Effector memory CD4-positive, alpha-beta T cell (primary cell): Measurements from ENCODE around the gene AKAP13.

Experiments used
- DNase-seq, 3 donors: peaks; one replicate each; pipeline ENCODE4 v3.0.0-alpha.2; 2020
- H3K27ac ChIP-seq: 2 replicates; pipeline ENCODE4 v1.7.0; 2013; ENCODE audit warnings: mild to moderate bottlenecking, low read length, moderate library complexity; ENCODE audit not compliant: insufficient read depth, poor library complexity, severe bottlenecking
- H3K27me3 ChIP-seq: replicated peaks from 2 replicates; pipeline ENCODE4 v1.7.0; 2013; ENCODE audit warnings: mild to moderate bottlenecking, low read length; ENCODE audit not compliant: insufficient read depth, control insufficient read depth, poor library complexity, severe bottlenecking
- H3K36me3 ChIP-seq: 2 replicates; pipeline ENCODE4 v1.7.0; 2013; ENCODE audit warnings: mild to moderate bottlenecking, low read length, moderate library complexity; ENCODE audit not compliant: control insufficient read depth, insufficient read depth
- H3K4me1 ChIP-seq: 2 replicates; pipeline ENCODE4 v1.7.0; 2013; ENCODE audit warnings: low read length, mild to moderate bottlenecking; ENCODE audit not compliant: control insufficient read depth, insufficient read depth, poor library complexity, severe bottlenecking
- H3K4me3 ChIP-seq: 2 replicates; pipeline ENCODE4 v1.7.0; 2013; ENCODE audit warnings: low read length, low read depth, mild to moderate bottlenecking; ENCODE audit not compliant: insufficient read depth, poor library complexity, severe bottlenecking
- H3K9me3 ChIP-seq: 2 replicates; pipeline ENCODE4 v1.7.0; 2013; ENCODE audit warnings: mild to moderate bottlenecking, low read length, moderate library complexity; ENCODE audit not compliant: control insufficient read depth

Gene AKAP13

GRCh38 chr15:85495096-85495495, 114.7 kb downstream of the AKAP13 start:
- H3K27ac ChIP-seq: no peak overlapping the region
- no peak for DNase-seq

DNA sequence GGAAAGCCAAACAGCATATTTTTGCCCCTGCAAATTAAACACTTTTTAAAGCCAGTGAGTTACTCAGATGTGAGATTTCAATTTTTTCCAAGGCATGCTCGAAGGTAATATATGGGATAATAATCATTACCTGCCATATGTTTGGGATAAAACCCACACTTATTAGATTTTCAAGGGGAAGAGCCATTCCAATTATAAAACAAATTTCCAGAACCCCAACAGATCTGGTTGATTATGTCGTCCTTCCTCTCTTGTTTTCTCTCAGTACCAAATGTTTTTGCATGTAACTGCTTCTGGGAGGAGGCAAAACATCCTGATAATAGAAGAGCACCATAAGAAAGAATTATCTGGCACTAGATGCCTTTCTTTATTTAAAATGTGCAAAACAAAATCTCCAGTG, 115.1 kb downstream of the AKAP13 start:
- H3K9me3 ChIP-seq: no peaks in the 10 kb centered on the region
- no peak overlapping the region for H3K27ac ChIP-seq
- no peaks in the 10 kb centered on the region for H3K27me3 ChIP-seq
- H3K4me3 ChIP-seq: no peak overlapping the region
- H3K4me1 ChIP-seq: peaks cover 34% of the 10 kb centered on the region
- DNase-seq: no peak
- no peaks in the 10 kb centered on the region for H3K36me3 ChIP-seq

More at GRCh38 chr15:85495096-85495495, 114.7 kb downstream of the AKAP13 start:
- Histone ChIP-seq H3K9me3 (no peaks in the 10 kb centered on the region), H3K4me3 (no peak overlapping the region), H3K4me1 (peaks cover 34% of the 10 kb centered on the region), H3K27me3 (no peaks in the 10 kb centered on the region), H3K36me3 (no peaks in the 10 kb centered on the region)

GRCh38 chr15:85496151-85496550, 115.7 kb downstream of the AKAP13 start:
- H3K27me3 ChIP-seq: no peaks in the 10 kb centered on the region
- H3K9me3 ChIP-seq: no peaks in the 10 kb centered on the region
- no peaks in the 10 kb centered on the region for H3K36me3 ChIP-seq
- DNase-seq: no peak
- peaks cover 40% of the 10 kb centered on the region for H3K4me1 ChIP-seq
- no peak overlapping the region for H3K27ac ChIP-seq
- no peak overlapping the region for H3K4me3 ChIP-seq

- Histone ChIP-seq H3K4me3 (no peak overlapping the region), H3K27me3 (no peaks in the 10 kb centered on the region), H3K9me3 (no peaks in the 10 kb centered on the region), H3K36me3 (no peaks in the 10 kb centered on the region), H3K27ac (no peak overlapping the region), H3K4me1 (peaks cover 42% of the 10 kb centered on the region)
- DNase-seq: no peak
These were observed 116.3 kb downstream of the AKAP13 start for GRCh38 chr15:85496551-85497171.

GRCh38 chr15:85497172-85497569, 116.8 kb downstream of the AKAP13 start:
- Histone ChIP-seq H3K27ac (no peak overlapping the region), H3K9me3 (no peaks in the 10 kb centered on the region), H3K36me3 (no peaks in the 10 kb centered on the region), H3K27me3 (no peaks in the 10 kb centered on the region), H3K4me1 (peaks cover 47% of the 10 kb centered on the region), H3K4me3 (no peak overlapping the region)
- DNase-seq: no peak

GRCh38 chr15:85498471-85498870, 118.1 kb downstream of the AKAP13 start:
- H3K27me3 ChIP-seq: no peaks in the 10 kb centered on the region
- H3K27ac ChIP-seq: no peak overlapping the region
- DNase-seq: no peak
- H3K4me3 ChIP-seq: no peak overlapping the region
- no peaks in the 10 kb centered on the region for H3K36me3 ChIP-seq
- peaks cover 48% of the 10 kb centered on the region for H3K4me1 ChIP-seq
- H3K9me3 ChIP-seq: no peaks in the 10 kb centered on the region

DNA sequence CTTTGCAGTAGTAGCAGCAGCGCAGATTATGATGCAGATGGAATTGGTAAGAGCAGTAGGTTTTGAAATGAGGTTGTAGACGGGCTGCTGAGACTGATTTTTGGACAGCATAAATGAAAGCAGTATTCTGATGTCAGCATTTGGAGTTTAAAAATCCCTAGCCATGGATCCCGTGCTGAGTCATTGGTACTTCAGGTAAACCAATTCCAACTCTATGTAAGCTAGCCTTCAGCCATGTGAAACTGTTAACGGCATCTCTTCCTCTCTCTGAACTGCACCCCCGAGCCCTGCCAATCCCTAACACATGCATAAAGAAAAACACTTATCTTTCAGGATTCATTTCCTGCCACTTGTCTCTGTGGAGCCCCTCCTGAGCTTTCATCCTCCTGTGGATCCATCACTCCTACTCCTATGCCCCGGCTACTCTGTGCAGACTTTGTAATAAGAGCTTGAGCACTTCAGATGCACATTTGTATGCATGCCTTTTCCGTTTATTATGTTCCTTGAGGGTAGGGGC, 119.0 kb downstream of the AKAP13 start:
- H3K27ac ChIP-seq: no peak overlapping the region

GRCh38 chr15:85500060-85500708, 119.8 kb downstream of the AKAP13 start:
- Histone ChIP-seq H3K9me3 (no peaks in the 10 kb centered on the region), H3K27me3 (no peaks in the 10 kb centered on the region), H3K27ac (no peak overlapping the region), H3K4me1 (peaks cover 42% of the 10 kb centered on the region), H3K4me3 (no peak overlapping the region), H3K36me3 (no peaks in the 10 kb centered on the region)
- no peak for DNase-seq

More for the DNA sequence above, 119.0 kb downstream of the AKAP13 start:
- peaks cover 45% of the 10 kb centered on the region for H3K4me1 ChIP-seq
- no peaks in the 10 kb centered on the region for H3K27me3 ChIP-seq
- no peak for DNase-seq
- H3K9me3 ChIP-seq: no peaks in the 10 kb centered on the region
- H3K4me3 ChIP-seq: no peak overlapping the region
- no peaks in the 10 kb centered on the region for H3K36me3 ChIP-seq

GRCh38 chr15:85500729-85501128, 120.3 kb downstream of the AKAP13 start:
- Histone ChIP-seq H3K4me3 (no peak overlapping the region), H3K9me3 (no peaks in the 10 kb centered on the region), H3K4me1 (peaks cover 42% of the 10 kb centered on the region), H3K36me3 (no peaks in the 10 kb centered on the region), H3K27ac (no peak overlapping the region), H3K27me3 (no peaks in the 10 kb centered on the region)
- DNase-seq: no peak

DNA sequence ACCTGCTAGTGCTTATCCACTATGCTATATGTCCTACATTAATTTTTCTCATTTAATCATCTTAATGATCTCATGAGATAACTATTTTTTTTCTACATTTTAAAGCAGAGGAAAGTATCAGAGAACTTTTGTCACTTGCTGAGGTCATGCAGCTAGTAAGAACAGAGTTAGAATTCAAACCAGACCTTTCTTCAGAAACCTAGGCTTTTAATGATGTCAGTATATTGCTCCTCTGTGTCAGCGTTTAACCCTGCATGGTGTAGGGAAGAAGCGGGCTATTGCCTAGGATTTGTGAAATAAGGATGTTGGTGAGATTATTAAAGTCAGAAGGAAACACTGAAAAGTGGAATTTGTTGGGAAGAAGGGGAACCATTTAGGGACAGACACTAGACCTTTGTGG, 121.2 kb downstream of the AKAP13 start:
- Histone ChIP-seq H3K27me3 (no peaks in the 10 kb centered on the region), H3K36me3 (no peaks in the 10 kb centered on the region), H3K4me3 (no peak overlapping the region), H3K4me1 (peaks cover 42% of the 10 kb centered on the region), H3K27ac (peak overlapping the region; percentile 27), H3K9me3 (no peaks in the 10 kb centered on the region)
- DNase-seq: no peak
